RWPE2 (cell line): ENCODE results near the gene IFFO2.
"Not testable (repeated sequence)": the region's sequence is repeated elsewhere in the genome, so short reads cannot be mapped to it uniquely, and the experiment has no call there.

Experiments
- ATAC-seq: fragments of 200-7000 bp; cut with Tn5 transposase; 3 replicates; pipeline ENCODE4 v1.9.1; 2021; ENCODE audit warnings: low read depth
- DNase-seq: peaks from one replicate; pipeline ENCODE4 v3.0.0-alpha.2; 2020; ENCODE audit warnings: low spot score
- H3K27ac ChIP-seq: fragments of 450-650 bp; 2 replicates; pipeline ENCODE4 v1.5.1; 2017; ENCODE audit warnings: mild to moderate bottlenecking; ENCODE audit not compliant: poor library complexity, severe bottlenecking
- H3K27me3 ChIP-seq: fragments of 250-450 bp; sonication (Bioruptor Pico); 2 replicates; pipeline ENCODE4 v1.5.1; 2021; ENCODE audit warnings: mild to moderate bottlenecking, moderate library complexity; ENCODE audit not compliant: insufficient read depth, poor library complexity, severe bottlenecking
- H3K36me3 ChIP-seq: fragments of 250-450 bp; sonication (Bioruptor Pico); 2 replicates; pipeline ENCODE4 v1.5.1; 2020; ENCODE audit warnings: low read depth, mild to moderate bottlenecking, moderate library complexity
- H3K4me1 ChIP-seq: fragments of 250-450 bp; sonication (Bioruptor Pico); 2 replicates; pipeline ENCODE4 v1.5.1; 2021; ENCODE audit warnings: mild to moderate bottlenecking, moderate library complexity; ENCODE audit not compliant: insufficient read depth, poor library complexity, severe bottlenecking
- H3K4me3 ChIP-seq: fragments of 250-450 bp; sonication (Bioruptor Pico); 2 replicates; pipeline ENCODE4 v1.5.1; 2021; ENCODE audit warnings: mild to moderate bottlenecking, moderate library complexity; ENCODE audit not compliant: severe bottlenecking
- H3K9me3 ChIP-seq: fragments of 250-450 bp; sonication (Bioruptor Pico); 2 replicates; pipeline ENCODE4 v1.5.1; 2021; ENCODE audit warnings: mild to moderate bottlenecking, moderate library complexity; ENCODE audit not compliant: severe bottlenecking
- CTCF ChIP-seq: fragments of 450-650 bp; IDR thresholded peaks from one replicate; pipeline ENCODE4 v1.5.1; 2017; ENCODE audit warnings: mild to moderate bottlenecking, moderate library complexity; ENCODE audit not compliant: poor library complexity, severe bottlenecking

IFFO2 gene

GRCh38 chr1:18899363-18900049 is 57.0 kb downstream of the IFFO2 start:
- peak overlapping the region; percentile 27 for H3K27ac ChIP-seq
- H3K9me3 ChIP-seq = no peaks in the 10 kb centered on the region
- TF ChIP-seq CTCF = no peak
- peaks cover 7% of the 10 kb centered on the region for H3K4me1 ChIP-seq
- no peaks in the 10 kb centered on the region for H3K36me3 ChIP-seq
- no peaks in the 10 kb centered on the region for H3K27me3 ChIP-seq
- ATAC-seq (no peak), DNase-seq (no peak)
- no peak overlapping the region for H3K4me3 ChIP-seq

DNA sequence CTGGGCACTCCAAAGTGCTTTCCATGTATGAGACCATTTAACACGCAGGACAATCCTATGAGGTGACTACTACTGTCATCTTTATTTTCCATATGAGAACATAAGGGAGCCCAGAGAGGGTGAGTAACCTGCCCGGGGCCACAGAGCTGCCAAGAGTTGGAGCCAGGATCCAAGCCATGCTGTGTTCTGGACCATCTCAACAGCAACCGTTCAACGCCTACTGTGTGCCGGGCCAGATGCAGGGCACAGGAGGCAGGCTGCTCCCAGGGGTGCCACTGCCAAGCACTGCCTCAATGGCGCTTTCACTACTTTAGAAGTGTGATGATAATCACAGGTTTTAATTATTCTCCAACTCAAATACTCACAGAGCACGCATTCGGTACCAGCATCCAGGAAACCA is 57.9 kb downstream of the IFFO2 start:
- TF ChIP-seq CTCF = no peak
- DNase-seq = no peak
- H3K4me1 ChIP-seq = peaks cover 7% of the 10 kb centered on the region
- H3K9me3 ChIP-seq = no peaks in the 10 kb centered on the region
- no peaks in the 10 kb centered on the region for H3K36me3 ChIP-seq
- H3K4me3 ChIP-seq = no peak overlapping the region
- no peak for ATAC-seq
- no peak overlapping the region for H3K27ac ChIP-seq
- no peaks in the 10 kb centered on the region for H3K27me3 ChIP-seq

- DNase-seq (no peak), ATAC-seq (no peak)
- Histone ChIP-seq H3K27me3 (no peaks in the 10 kb centered on the region), H3K36me3 (no peaks in the 10 kb centered on the region), H3K4me1 (peaks cover 2% of the 10 kb centered on the region), H3K27ac (no peak overlapping the region), H3K9me3 (no peaks in the 10 kb centered on the region), H3K4me3 (no peak overlapping the region)
- no peak for TF ChIP-seq CTCF
Observed at GRCh38 chr1:18895317-18895716, 61.2 kb downstream of the IFFO2 start.

DNA sequence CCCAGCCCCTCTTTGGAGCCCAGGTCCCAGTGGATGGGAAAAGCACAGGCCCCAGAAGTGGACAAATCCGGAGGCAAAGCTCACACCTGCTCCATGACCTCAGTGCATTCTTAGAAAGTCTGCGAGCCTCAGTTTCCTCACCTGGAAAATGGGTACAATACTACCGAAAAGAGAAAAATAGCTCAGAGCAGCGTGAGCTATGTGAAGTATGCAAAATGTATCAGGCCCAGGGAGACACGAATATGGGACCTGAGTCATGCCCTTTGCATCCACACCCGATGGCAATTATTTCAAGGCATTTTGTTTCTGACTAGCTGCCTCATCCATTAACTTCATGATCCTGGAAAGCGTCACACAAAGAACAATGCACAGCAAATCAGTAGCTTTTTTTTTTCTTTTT is 63.4 kb downstream of the IFFO2 start:
- Histone ChIP-seq H3K27ac (no peak overlapping the region), H3K27me3 (no peaks in the 10 kb centered on the region), H3K4me1 (no peaks in the 10 kb centered on the region), H3K9me3 (no peaks in the 10 kb centered on the region), H3K36me3 (no peaks in the 10 kb centered on the region), H3K4me3 (no peak overlapping the region)
- DNase-seq = no peak
- TF ChIP-seq CTCF = no peak
- no peak for ATAC-seq

DNA sequence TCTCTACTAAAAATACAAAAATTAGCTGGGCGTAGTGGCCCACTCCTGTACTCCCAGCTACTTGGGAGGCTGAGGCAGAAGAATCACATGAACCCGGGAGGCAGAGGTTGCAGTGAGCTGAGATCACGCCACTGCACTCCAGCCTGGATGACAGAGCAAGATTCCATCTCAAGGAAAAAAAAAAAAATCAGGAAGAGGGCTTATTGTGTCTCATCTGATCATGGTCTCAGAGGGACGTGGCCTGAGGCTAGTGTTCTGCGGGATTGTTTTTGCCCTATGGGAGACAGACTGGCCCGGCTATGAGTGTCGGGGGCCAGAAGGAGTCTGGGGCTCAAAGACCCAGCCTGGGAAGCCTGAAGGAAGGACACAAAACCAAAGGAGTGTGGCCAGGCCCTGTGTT is 64.6 kb downstream of the IFFO2 start:
- not testable (repeated sequence) for H3K27me3 ChIP-seq, H3K9me3 ChIP-seq, H3K4me3 ChIP-seq, H3K4me1 ChIP-seq, H3K36me3 ChIP-seq, H3K27ac ChIP-seq, ATAC-seq, DNase-seq
